Fibroblast of mammary gland (primary cell): Measurements from ENCODE around the gene KRCC1.

ENCODE experiments used
- DNase-seq: peaks from one replicate; pipeline ENCODE4 v3.0.0-alpha.2; 2010; ENCODE audit warnings: low read depth
- H3K4me3 ChIP-seq: 2 replicates; pipeline ENCODE4 v1.5.1; 2011; ENCODE audit warnings: low read depth, mild to moderate bottlenecking, low read length, moderate library complexity; ENCODE audit not compliant: control insufficient read depth
- CTCF ChIP-seq: conservative IDR thresholded peaks from 2 replicates; pipeline ENCODE4 v1.5.1; 2011; ENCODE audit warnings: low read depth, low read length, inconsistent platforms; ENCODE audit not compliant: control insufficient read depth, insufficient read depth

KRCC1 gene

GRCh38 chr2:88016086-88016959, 39.3 kb downstream of the KRCC1 start, which contains the start of gene RNU2-63P:
Gene RNU2-63P, minus strand, starts transcription at chr2:88016547.
- peak within 1 kb of the TSS; percentile 78 for H3K4me3 ChIP-seq
- no peak for TF ChIP-seq CTCF
- DNase-seq: peak; percentile 95

- no peak overlapping the region for H3K4me3 ChIP-seq
- TF ChIP-seq CTCF: no peak
- DNase-seq: no peak
Measured at GRCh38 chr2:88011011-88011410, 44.6 kb downstream of the KRCC1 start.

- no peak overlapping the region for H3K4me3 ChIP-seq
- TF ChIP-seq CTCF: no peak
- DNase-seq: no peak
Measured at GRCh38 chr2:88010136-88010535, 45.4 kb downstream of the KRCC1 start.

- no peak overlapping the region for H3K4me3 ChIP-seq
- no peak for DNase-seq
- TF ChIP-seq CTCF: no peak
Measured at GRCh38 chr2:88006912-88007439, 48.6 kb downstream of the KRCC1 start.

GRCh38 chr2:88005776-88006175, 49.8 kb downstream of the KRCC1 start:
- TF ChIP-seq CTCF: no peak
- H3K4me3 ChIP-seq: no peak overlapping the region
- DNase-seq: no peak

GRCh38 chr2:88003074-88003755, 52.4 kb downstream of the KRCC1 start:
- DNase-seq: no peak
- no peak for TF ChIP-seq CTCF
- H3K4me3 ChIP-seq: no peak overlapping the region
